ENCODE data around the gene ARL8A. TPM values are rescaled to one million over a fixed set of nuclear protein-coding genes. Genes with fewer than 3 reads are reported as not detected.

Gene ARL8A
- total RNA-seq, 1 donor from 2014 or later, result 75.8 TPM

DNA sequence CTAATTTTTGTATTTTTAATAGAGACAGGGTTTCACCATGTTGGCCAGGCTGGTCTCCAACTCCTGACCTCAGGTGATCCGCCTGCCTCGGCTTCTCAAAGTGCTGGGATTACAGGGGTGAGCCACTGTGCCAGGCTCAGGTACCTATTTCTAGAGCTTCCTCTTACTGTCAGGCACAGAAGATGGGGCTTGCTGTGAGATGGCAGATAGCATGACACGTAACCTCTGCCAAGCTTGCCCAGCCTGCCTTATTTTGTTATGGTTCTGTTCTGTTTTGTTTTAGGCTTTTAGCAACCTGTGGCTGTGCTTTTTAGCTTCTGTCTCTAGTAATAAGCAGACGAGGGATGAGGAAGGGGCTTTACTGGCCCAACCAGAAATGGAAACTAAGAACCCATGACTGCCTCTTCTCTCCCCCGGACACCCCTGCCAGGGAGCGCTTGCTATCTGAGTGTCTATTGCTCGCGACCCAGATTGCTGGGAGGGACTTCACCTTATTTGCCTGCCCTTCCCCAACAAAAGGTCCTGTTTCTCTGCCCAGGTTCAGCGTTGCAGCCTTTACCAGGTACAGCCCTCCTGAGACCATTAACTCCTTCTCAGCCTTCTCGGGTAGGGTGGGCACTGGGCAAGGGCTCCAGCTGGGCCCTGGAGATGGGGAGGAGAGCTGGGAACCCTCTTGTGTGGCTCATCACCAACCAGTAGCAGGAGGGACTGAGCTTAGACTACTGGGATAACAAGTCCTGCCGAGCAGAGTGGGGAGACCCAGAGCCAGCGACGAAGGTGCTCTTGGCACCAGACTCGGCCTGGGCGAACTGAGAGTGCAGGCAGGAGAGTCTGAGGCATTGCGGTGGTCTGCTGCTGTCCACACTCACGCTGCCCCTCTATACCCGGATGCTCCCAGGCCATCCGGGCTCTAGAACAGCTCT is 35.6 kb upstream of the ARL8A start:
- no peak overlapping the region for H3K27ac Mint-ChIP-seq (ENCODE audit: unreplicated experiment)
- no peaks in the 10 kb centered on the region for H3K9me3 Mint-ChIP-seq (ENCODE audit: unreplicated experiment)
- TF ChIP-seq, protein P1, sequence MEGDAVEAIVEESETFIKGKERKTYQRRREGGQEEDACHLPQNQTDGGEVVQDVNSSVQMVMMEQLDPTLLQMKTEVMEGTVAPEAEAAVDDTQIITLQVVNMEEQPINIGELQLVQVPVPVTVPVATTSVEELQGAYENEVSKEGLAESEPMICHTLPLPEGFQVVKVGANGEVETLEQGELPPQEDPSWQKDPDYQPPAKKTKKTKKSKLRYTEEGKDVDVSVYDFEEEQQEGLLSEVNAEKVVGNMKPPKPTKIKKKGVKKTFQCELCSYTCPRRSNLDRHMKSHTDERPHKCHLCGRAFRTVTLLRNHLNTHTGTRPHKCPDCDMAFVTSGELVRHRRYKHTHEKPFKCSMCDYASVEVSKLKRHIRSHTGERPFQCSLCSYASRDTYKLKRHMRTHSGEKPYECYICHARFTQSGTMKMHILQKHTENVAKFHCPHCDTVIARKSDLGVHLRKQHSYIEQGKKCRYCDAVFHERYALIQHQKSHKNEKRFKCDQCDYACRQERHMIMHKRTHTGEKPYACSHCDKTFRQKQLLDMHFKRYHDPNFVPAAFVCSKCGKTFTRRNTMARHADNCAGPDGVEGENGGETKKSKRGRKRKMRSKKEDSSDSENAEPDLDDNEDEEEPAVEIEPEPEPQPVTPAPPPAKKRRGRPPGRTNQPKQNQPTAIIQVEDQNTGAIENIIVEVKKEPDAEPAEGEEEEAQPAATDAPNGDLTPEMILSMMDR (IDR thresholded peaks at IDR 0.05), result no peak
- H3K4me1 Mint-ChIP-seq (ENCODE audit: unreplicated experiment), result peaks cover 6% of the 10 kb centered on the region
- no peaks in the 10 kb centered on the region for H3K36me3 Mint-ChIP-seq (ENCODE audit: unreplicated experiment)
- DNase-seq (ENCODE audit: extremely low spot score, unreplicated experiment), result no peak
- H3K4me3 Mint-ChIP-seq (ENCODE audit: unreplicated experiment), result no peak overlapping the region
- peaks cover 18% of the 10 kb centered on the region for H3K27me3 Mint-ChIP-seq (ENCODE audit: unreplicated experiment)

- no peaks in the 10 kb centered on the region for H3K36me3 Mint-ChIP-seq (ENCODE audit: unreplicated experiment)
- TF ChIP-seq, protein P1 (IDR thresholded peaks at IDR 0.05), result no peak
- DNase-seq (ENCODE audit: extremely low spot score, unreplicated experiment), result no peak
Observed at GRCh38 chr1:202176949-202177927, 32.7 kb upstream of the ARL8A start.

GRCh38 chr1:202173993-202174392 is 29.5 kb upstream of the ARL8A start:
- Mint-ChIP-seq H3K4me3 (ENCODE audit: unreplicated experiment) (no peak overlapping the region), H3K27me3 (ENCODE audit: unreplicated experiment) (peaks cover 9% of the 10 kb centered on the region), H3K9me3 (ENCODE audit: unreplicated experiment) (no peaks in the 10 kb centered on the region), H3K27ac (ENCODE audit: unreplicated experiment) (no peak overlapping the region), H3K36me3 (ENCODE audit: unreplicated experiment) (no peaks in the 10 kb centered on the region), H3K4me1 (ENCODE audit: unreplicated experiment) (no peaks in the 10 kb centered on the region)
- TF ChIP-seq, protein P1 (IDR thresholded peaks at IDR 0.05), result no peak
- no peak for DNase-seq (ENCODE audit: extremely low spot score, unreplicated experiment)

More at GRCh38 chr1:202176949-202177927, 32.7 kb upstream of the ARL8A start:
- Mint-ChIP-seq H3K27me3 (ENCODE audit: unreplicated experiment) (peaks cover 18% of the 10 kb centered on the region), H3K4me3 (ENCODE audit: unreplicated experiment) (no peak overlapping the region), H3K4me1 (ENCODE audit: unreplicated experiment) (no peaks in the 10 kb centered on the region), H3K9me3 (ENCODE audit: unreplicated experiment) (no peaks in the 10 kb centered on the region), H3K27ac (ENCODE audit: unreplicated experiment) (no peak overlapping the region)

GRCh38 chr1:202172015-202172355 is 27.4 kb upstream of the ARL8A start:
- no peak for DNase-seq (ENCODE audit: extremely low spot score, unreplicated experiment)
- H3K27ac Mint-ChIP-seq (ENCODE audit: unreplicated experiment), result no peak overlapping the region
- TF ChIP-seq, protein P1 (IDR thresholded peaks at IDR 0.05), result no peak
- no peaks in the 10 kb centered on the region for H3K36me3 Mint-ChIP-seq (ENCODE audit: unreplicated experiment)
- no peaks in the 10 kb centered on the region for H3K9me3 Mint-ChIP-seq (ENCODE audit: unreplicated experiment)
- no peaks in the 10 kb centered on the region for H3K27me3 Mint-ChIP-seq (ENCODE audit: unreplicated experiment)
- no peak overlapping the region for H3K4me3 Mint-ChIP-seq (ENCODE audit: unreplicated experiment)
- peaks cover 5% of the 10 kb centered on the region for H3K4me1 Mint-ChIP-seq (ENCODE audit: unreplicated experiment)

Data from osteocyte (in vitro differentiated cells).